Measurements from ENCODE around the gene POLR1C.
"Not testable (repeated sequence)": the region's sequence is repeated elsewhere in the genome, so short reads cannot be mapped to it uniquely, and the experiment has no call there.

The POLR1C gene

GRCh38 chr6:43516697-43517504, at the start of gene POLR1C, which contains the start of gene YIPF3:
POLR1C (plus strand) TSS chr6:43517089; CDS start chr6:43517110, 21 bp downstream.
YIPF3 (minus strand) TSS chr6:43516926; CDS start chr6:43516807, 119 bp downstream.
- DNase-seq (ENCODE audit: low read depth in 2 of 2) = peak; percentile 89 to 97

- DNase-seq (ENCODE audit: low read depth in 2 of 2) = not testable (repeated sequence)
Measured at GRCh38 chr6:43467265-43467664, 49.6 kb upstream of the POLR1C start.

- no peak for DNase-seq (ENCODE audit: low read depth in 2 of 2)
Measured at GRCh38 chr6:43467752-43468151, 49.1 kb upstream of the POLR1C start.

GRCh38 chr6:43468240-43468639, 48.6 kb upstream of the POLR1C start:
- DNase-seq (ENCODE audit: low read depth in 2 of 2) = no peak

GRCh38 chr6:43468748-43469681, 47.9 kb upstream of the POLR1C start:
- DNase-seq (ENCODE audit: low read depth in 2 of 2) = no peak

GRCh38 chr6:43469947-43470346, 46.9 kb upstream of the POLR1C start:
- no peak for DNase-seq (ENCODE audit: low read depth in 2 of 2)

GRCh38 chr6:43471399-43471798, 45.5 kb upstream of the POLR1C start:
- no peak for DNase-seq (ENCODE audit: low read depth in 2 of 2)

GRCh38 chr6:43472515-43472914, 44.4 kb upstream of the POLR1C start:
- no peak for DNase-seq (ENCODE audit: low read depth in 2 of 2)

- no peak for DNase-seq (ENCODE audit: low read depth in 2 of 2)
Measured at GRCh38 chr6:43475516-43475915, 41.4 kb upstream of the POLR1C start.

GRCh38 chr6:43476746-43477145, 40.1 kb upstream of the POLR1C start:
- DNase-seq (ENCODE audit: low read depth in 2 of 2) = no peak

- peak; percentile 97 to 99 for DNase-seq (ENCODE audit: low read depth in 2 of 2)
Measured at GRCh38 chr6:43477235-43478007, 39.5 kb upstream of the POLR1C start, which contains the start of gene TJAP1. TJAP1 (plus strand) TSS chr6:43477570; CDS start chr6:43499002, 21,432 bp downstream.

GRCh38 chr6:43478008-43478372, 38.9 kb upstream of the POLR1C start:
- no peak for DNase-seq (ENCODE audit: low read depth in 2 of 2)

- DNase-seq (ENCODE audit: low read depth in 2 of 2) = no peak
Measured at GRCh38 chr6:43481075-43481474, 35.8 kb upstream of the POLR1C start.

- DNase-seq (ENCODE audit: low read depth in 2 of 2) = no peak
Measured at GRCh38 chr6:43481591-43482236, 35.2 kb upstream of the POLR1C start.

- DNase-seq (ENCODE audit: low read depth in 2 of 2) = no peak
Measured at GRCh38 chr6:43488667-43489276, 28.1 kb upstream of the POLR1C start.

- no peak for DNase-seq (ENCODE audit: low read depth in 2 of 2)
Measured at GRCh38 chr6:43489277-43490072, 27.4 kb upstream of the POLR1C start.

- no peak for DNase-seq (ENCODE audit: low read depth in 2 of 2)
Measured at GRCh38 chr6:43490523-43490939, 26.4 kb upstream of the POLR1C start.

GRCh38 chr6:43491750-43492661, 24.9 kb upstream of the POLR1C start:
- no peak for DNase-seq (ENCODE audit: low read depth in 2 of 2)

GRCh38 chr6:43492673-43493072, 24.2 kb upstream of the POLR1C start:
- DNase-seq (ENCODE audit: low read depth in 2 of 2) = no peak

All from stimulated activated CD4-positive, alpha-beta T cell treated with anti-CD3 and anti-CD28 coated beads, Interleukin-1b, Interleukin-23, amount 100 ng/mL, for 4 hours (primary cell).